GM12878 (cell line): ENCODE measurements around the gene SLFN13. TPM values are rescaled to one million over a fixed set of nuclear protein-coding genes. Genes with fewer than 3 reads are reported as not detected.

Experiments
- ATAC-seq: fragments of 200-7000 bp; cut with Tn5 transposase; 3 replicates; pipeline ENCODE4 v1.9.1; 2020; ENCODE audit warnings: mild to moderate bottlenecking, moderate library complexity
- BruUV-seq: library from RNA; stranded (reverse); fragments of 400-500 nt; replicated peaks from 2 replicates; lab custom pipeline; 2021; lab: Mats Ljungman, UMichigan
- CTCF ChIA-PET: fragments of 300-600 bp; sonication (Branson Sonifier 250); formaldehyde crosslinking; extraction: SDS; loops from one replicate; lab custom pipeline; 2021; ENCODE audit warnings: inconsistent platforms; lab: Yijun Ruan, JAX
- POLR2A ChIA-PET: fragments of 350-600 bp; formaldehyde crosslinking; extraction: SDS; loops from one replicate; lab custom pipeline; 2021; ENCODE audit warnings: inconsistent platforms; lab: Charles Lee
- RAD21 ChIA-PET: fragments of 300-600 bp; sonication (Branson Sonifier 250); formaldehyde crosslinking; loops from one replicate; lab custom pipeline; 2023; ENCODE audit warnings: antibody characterized with exemption; ENCODE audit not compliant: unreplicated experiment; lab: Charles Lee
- SMC1A ChIA-PET: fragments of 300-600 bp; sonication (Branson Sonifier 250); formaldehyde crosslinking; loops from one replicate; lab custom pipeline; 2023; ENCODE audit not compliant: unreplicated experiment, uncharacterized antibody; lab: Charles Lee
- DNase-seq: peaks from one replicate; pipeline ENCODE4 v3.0.0-alpha.2; 2011; ENCODE audit warnings: low read depth, low spot score
- FAIRE-seq: peaks from 3 replicates; lab custom pipeline; 2011; peaks lifted over from hg19 to GRCh38; lab: Jason Lieb, UNC
- H2AFZ ChIP-seq: 2 replicates; pipeline ENCODE4 v1.6.0; 2011; ENCODE audit warnings: low read depth, low read length, control low read depth; ENCODE audit not compliant: control insufficient read depth
- H3K27ac ChIP-seq: 2 replicates; pipeline ENCODE4 v1.5.1; 2011; ENCODE audit warnings: control low read depth; ENCODE audit not compliant: control insufficient read depth, insufficient read depth
- H3K27me3 ChIP-seq, 2 experiments: replicated peaks in 1 of 2; 2 replicates each; pipeline versions ENCODE4 v1.6.0 to v1.6.1; 2011; ENCODE audit warnings: low read length in 1 of 2; ENCODE audit not compliant: control insufficient read depth in 2 of 2, insufficient read depth in 2 of 2
- H3K36me3 ChIP-seq, 2 experiments: 2 replicates each; pipeline ENCODE4 v1.5.1; 2011; ENCODE audit warnings: low read length in 1 of 2; ENCODE audit not compliant: control insufficient read depth in 2 of 2, insufficient read depth in 2 of 2
- H3K4me1 ChIP-seq: 2 replicates; pipeline ENCODE4 v1.6.1; 2011; ENCODE audit warnings: mild to moderate bottlenecking, low read length, moderate library complexity, mixed read lengths; ENCODE audit not compliant: control insufficient read depth, insufficient read depth
- H3K4me2 ChIP-seq: 2 replicates; pipeline ENCODE4 v1.6.0; 2011; ENCODE audit warnings: control low read depth; ENCODE audit not compliant: control insufficient read depth, insufficient read depth
- H3K4me3 ChIP-seq: fragments of 200-600 bp; sonication (generic); 2 replicates; pipeline ENCODE4 v1.5.1; 2016
- H3K79me2 ChIP-seq: 2 replicates; pipeline ENCODE4 v1.6.0; 2011; ENCODE audit warnings: low read length; ENCODE audit not compliant: control insufficient read depth, insufficient read depth
- H3K9ac ChIP-seq: 2 replicates; pipeline ENCODE4 v1.8.0; 2011; ENCODE audit warnings: low read length, control low read depth, mixed read lengths; ENCODE audit not compliant: control insufficient read depth, insufficient read depth
- H3K9me3 ChIP-seq: replicated peaks from 3 replicates; pipeline ENCODE4 v1.5.1; 2011; ENCODE audit warnings: mild to moderate bottlenecking, low read length; ENCODE audit not compliant: control insufficient read depth, insufficient read depth
- H4K20me1 ChIP-seq: 2 replicates; pipeline ENCODE4 v1.6.0; 2011; ENCODE audit not compliant: control insufficient read depth, insufficient read depth
- FOS ChIP-seq: IDR thresholded peaks from 3 replicates; pipeline ENCODE4 v1.6.1; 2011; ENCODE audit warnings: borderline replicate concordance; ENCODE audit not compliant: insufficient read length; ENCODE audit errors: extremely low read depth
- FOXM1 ChIP-seq: IDR thresholded peaks from 2 replicates; pipeline ENCODE4 v1.6.1; 2012; ENCODE audit warnings: low read depth, mild to moderate bottlenecking, inconsistent platforms, low read length, moderate library complexity
- GATAD2B ChIP-seq: fragments of 450-650 bp; conservative IDR thresholded peaks from 2 replicates; pipeline ENCODE4 v1.6.1; 2017; ENCODE audit warnings: low read depth, mild to moderate bottlenecking, moderate library complexity
- MTA3 ChIP-seq: IDR thresholded peaks from 2 replicates; pipeline ENCODE4 v1.6.1; 2012; ENCODE audit warnings: low read length, inconsistent platforms, borderline replicate concordance
- RUNX3 ChIP-seq: IDR thresholded peaks from 2 replicates; pipeline ENCODE4 v1.6.1; 2012; ENCODE audit warnings: low read length, inconsistent platforms
- TARDBP ChIP-seq: IDR thresholded peaks from 2 replicates; pipeline ENCODE4 v1.6.1; 2016; ENCODE audit warnings: borderline replicate concordance
- WGBS: methylation state at CpG from one replicate; pipeline ENCODE4 v1.1.6; 2016; ENCODE audit warnings: low lambda C conversion rate; ENCODE audit not compliant: insufficient replicate concordance, insufficient coverage; ENCODE audit errors: missing lambda C conversion rate; 5-methylcytosine and 5-hydroxymethylcytosine counted together
- in situ Hi-C: fragments of 300-500 bp; cut with MboI; formaldehyde crosslinking; loops from 9 replicates; pipeline ENCODE4 v1.14.3; 2018; ENCODE audit warnings: mixed read lengths
- intact Hi-C: fragments of 100-400 bp; cut with micrococcal nuclease; formaldehyde crosslinking; loops from one replicate; pipeline ENCODE4 v1.14.2; 2022; ENCODE audit not compliant: unreplicated experiment
- polyA plus RNA-seq, 11 experiments: library from polyadenylated mRNA; depleted of rRNA in 4 of 11; unstranded in 6 of 11; stranded (reverse) in 5 of 11; fragments of >200 nt; fragmentation: Nextera tagmentation in 4 of 11; fragmentation: Illumina TruSeq in 1 of 11; extraction: Ambion mirVana in 4 of 11; extraction: Trizol in 1 of 11; gene quantifications; 1 replicate in 1 of 11; 2 replicates in 10 of 11; pipeline versions ENCODE4 v1.2.1 to v1.2.3, GENCODE V29; 2011 to 2016; ENCODE audit warnings: inconsistent platforms in 2 of 11, missing spikeins in 2 of 11, low read depth in 1 of 11
- total RNA-seq, 4 experiments: library from RNA; depleted of rRNA in 3 of 4; stranded (reverse); fragments of >200 nt in 3 of 4; fragmentation: Illumina TruSeq in 1 of 4; extraction: Trizol in 1 of 4; gene quantifications; 2 replicates each; pipeline versions ENCODE4 v1.2.1 to v1.2.3, GENCODE V29; 2013 to 2021
- TF ChIP-seq, protein P1 (sequence below): IDR thresholded peaks from 2 replicates; pipeline ENCODE4 v1.6.1; 2011; ENCODE audit warnings: borderline replicate concordance, low read depth, mild to moderate bottlenecking, moderate library complexity, low read length; ENCODE audit not compliant: insufficient read depth, poor library complexity, severe bottlenecking
- TF ChIP-seq, protein P2 (sequence below): IDR thresholded peaks from 2 replicates; pipeline ENCODE4 v1.6.1; 2011; ENCODE audit warnings: low read depth, low read length, improper control_type of control experiment, borderline replicate concordance

The SLFN13 gene
- total and polyA plus RNA-seq, 10 of the 15 experiments (the other 5 are each of a cell fraction or from before 2014, with no cell fraction given) = 12.4 to 82.4 (median 61.9) TPM

DNA sequence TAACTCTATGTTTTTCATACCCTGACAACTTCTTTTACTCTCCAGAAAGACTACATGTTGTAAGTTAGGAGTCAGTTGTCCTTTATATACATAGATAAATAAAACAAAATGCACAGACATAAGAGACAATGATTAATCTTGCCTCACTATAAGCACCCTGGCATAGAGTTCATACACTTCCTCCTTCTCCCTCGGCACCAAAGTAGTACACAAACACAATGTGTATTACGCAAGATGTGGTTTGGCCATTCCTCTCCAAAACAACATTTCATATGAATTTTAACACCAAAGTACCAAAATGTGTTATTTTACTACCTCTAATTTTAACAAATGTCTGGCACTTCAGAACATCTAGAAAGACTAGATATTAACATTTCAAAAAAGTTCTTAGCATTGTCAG, 57.9 kb downstream of the SLFN13 start:
- no peak overlapping the region for H3K4me3 ChIP-seq
- TF ChIP-seq, protein P1, sequence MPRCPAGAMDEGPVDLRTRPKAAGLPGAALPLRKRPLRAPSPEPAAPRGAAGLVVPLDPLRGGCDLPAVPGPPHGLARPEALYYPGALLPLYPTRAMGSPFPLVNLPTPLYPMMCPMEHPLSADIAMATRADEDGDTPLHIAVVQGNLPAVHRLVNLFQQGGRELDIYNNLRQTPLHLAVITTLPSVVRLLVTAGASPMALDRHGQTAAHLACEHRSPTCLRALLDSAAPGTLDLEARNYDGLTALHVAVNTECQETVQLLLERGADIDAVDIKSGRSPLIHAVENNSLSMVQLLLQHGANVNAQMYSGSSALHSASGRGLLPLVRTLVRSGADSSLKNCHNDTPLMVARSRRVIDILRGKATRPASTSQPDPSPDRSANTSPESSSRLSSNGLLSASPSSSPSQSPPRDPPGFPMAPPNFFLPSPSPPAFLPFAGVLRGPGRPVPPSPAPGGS = no peak
- TF ChIP-seq GATAD2B (no peak), TARDBP (no peak), FOS (no peak), FOXM1 (no peak), RUNX3 (no peak), MTA3 (no peak)
- TF ChIP-seq, protein P2, sequence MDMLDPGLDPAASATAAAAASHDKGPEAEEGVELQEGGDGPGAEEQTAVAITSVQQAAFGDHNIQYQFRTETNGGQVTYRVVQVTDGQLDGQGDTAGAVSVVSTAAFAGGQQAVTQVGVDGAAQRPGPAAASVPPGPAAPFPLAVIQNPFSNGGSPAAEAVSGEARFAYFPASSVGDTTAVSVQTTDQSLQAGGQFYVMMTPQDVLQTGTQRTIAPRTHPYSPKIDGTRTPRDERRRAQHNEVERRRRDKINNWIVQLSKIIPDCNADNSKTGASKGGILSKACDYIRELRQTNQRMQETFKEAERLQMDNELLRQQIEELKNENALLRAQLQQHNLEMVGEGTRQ = no peak
- TF ChIP-seq, all 136 proteins: peak for 0
- no peak for ATAC-seq
- H3K4me2 ChIP-seq = no peak overlapping the region
- no peaks in the 10 kb centered on the region; the same call in 2 of the 3 replicates for H3K9me3 ChIP-seq
- peaks cover 0 to 2% of the 10 kb centered on the region in 2 experiments; a peak in 2 of 4 replicates for H3K27me3 ChIP-seq
- H3K9ac ChIP-seq = no peak overlapping the region
- no peak overlapping the region for H2AFZ ChIP-seq
- CTCF ChIA-PET = interaction anchor here (1.1 kb wide), 1 partner anchor 18 kb away, joined by 3 read pairs; no protein-coding TSS in a partner anchor
- H3K27ac ChIP-seq = no peak overlapping the region
- no peaks in the 10 kb centered on the region for H3K4me1 ChIP-seq
- RAD21 ChIA-PET = no interaction called here
- SMC1A ChIA-PET = no interaction called here
- intact Hi-C loops = no loop called here
- FAIRE-seq = no peak
- no peaks in the 10 kb centered on the region for H3K79me2 ChIP-seq
- POLR2A ChIA-PET = no interaction called here
- H3K36me3 ChIP-seq = no peaks in the 10 kb centered on the region
- BruUV-seq = no TSS peak
- WGBS = 66% methylated on average over 2 of the region's 2 CpGs
- in situ Hi-C loops = no loop called here
- no peaks in the 10 kb centered on the region for H4K20me1 ChIP-seq
- DNase-seq = no peak
